HG03520 (cell line): ENCODE measurements around the gene LY6G6F.

ENCODE experiments used
- ATAC-seq: cut with Tn5 transposase; IDR thresholded peaks from one replicate; pipeline ENCODE4 v1.9.1; 2021; ENCODE audit warnings: mild to moderate bottlenecking, moderate library complexity; ENCODE audit not compliant: unreplicated experiment

LY6G6F gene

GRCh38 chr6:31676322-31676903 lies 30.3 kb upstream of the LY6G6F start:
- no peak for ATAC-seq

GRCh38 chr6:31676904-31677303 lies 29.8 kb upstream of the LY6G6F start:
- ATAC-seq: no peak

DNA sequence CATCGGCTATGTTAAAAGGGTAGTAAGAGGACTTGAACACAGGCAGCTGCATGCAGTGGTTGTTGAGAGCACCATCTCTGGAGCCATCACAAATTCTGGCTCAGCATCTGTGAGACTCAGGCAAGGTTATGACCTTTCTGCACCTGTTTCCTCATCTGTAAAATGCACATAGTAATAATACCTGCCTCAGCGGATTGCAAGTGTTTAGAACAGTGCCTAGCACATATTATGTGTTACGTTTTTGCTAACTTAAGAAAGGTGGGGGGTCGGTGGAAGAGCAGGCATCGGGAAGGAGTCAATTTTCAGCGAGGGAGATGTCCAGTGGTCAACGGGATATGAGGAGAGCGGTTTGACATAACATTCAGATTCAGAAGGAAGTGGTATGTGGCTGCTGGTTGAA lies 28.7 kb upstream of the LY6G6F start:
- no peak for ATAC-seq

DNA sequence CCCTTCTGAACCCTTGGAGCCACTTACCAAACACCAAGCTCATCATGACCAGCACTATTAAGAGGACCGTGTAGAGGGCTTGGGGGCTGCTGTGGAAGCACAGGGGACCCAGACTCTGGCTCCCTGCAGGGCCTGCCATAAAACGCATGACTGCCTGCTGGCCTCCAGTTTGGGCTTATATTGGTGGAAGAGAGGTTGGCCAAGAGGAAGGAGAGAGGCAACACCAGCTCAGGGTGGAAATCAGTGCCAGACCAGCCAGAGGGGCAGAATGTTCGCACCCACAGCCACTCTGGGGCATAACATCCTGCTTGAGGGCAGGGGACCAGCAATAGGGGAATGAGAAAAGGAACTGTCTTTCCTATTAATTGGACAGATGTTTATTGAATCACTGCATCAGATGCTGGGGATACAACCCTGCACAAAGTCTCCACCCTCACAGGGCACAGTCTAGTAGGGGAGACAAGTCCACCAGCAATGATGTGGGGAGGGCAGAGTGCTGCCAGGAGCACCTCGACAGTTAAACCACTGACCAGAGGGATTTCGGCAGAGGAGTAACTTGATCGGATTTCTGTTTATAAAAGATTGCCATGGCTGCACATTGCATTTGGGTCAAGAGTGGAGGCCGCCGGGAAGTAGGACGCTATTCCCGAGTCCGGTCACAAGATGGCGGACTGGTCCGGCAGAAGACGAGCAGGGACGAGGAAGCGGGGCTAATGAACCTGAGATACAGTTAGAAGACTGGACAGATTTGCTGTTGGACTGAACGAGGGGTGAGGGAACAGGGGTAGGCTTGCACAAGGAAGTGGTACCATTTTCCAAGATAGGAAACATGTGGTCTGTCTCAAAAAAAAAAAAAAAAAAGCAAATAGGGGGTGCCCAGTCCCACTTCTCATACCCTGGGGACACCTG lies 26.2 kb upstream of the LY6G6F start, which contains the start of gene LY6G5C:
TSS of gene LY6G5C (minus strand) at position 842 of the 909 bp plus-strand sequence. CDS start at position 148, 694 bp downstream.
- ATAC-seq: no peak

GRCh38 chr6:31681135-31681671 lies 25.5 kb upstream of the LY6G6F start:
- no peak for ATAC-seq

GRCh38 chr6:31683591-31683990 lies 23.1 kb upstream of the LY6G6F start:
- ATAC-seq: no peak

GRCh38 chr6:31686483-31686882 lies 20.2 kb upstream of the LY6G6F start:
- ATAC-seq: no peak

- ATAC-seq: no peak
Observed at GRCh38 chr6:31687321-31687720, 19.3 kb upstream of the LY6G6F start.

GRCh38 chr6:31687860-31688693 lies 18.6 kb upstream of the LY6G6F start:
- ATAC-seq: no peak

GRCh38 chr6:31689249-31690110 lies 17.2 kb upstream of the LY6G6F start:
- no peak for ATAC-seq

DNA sequence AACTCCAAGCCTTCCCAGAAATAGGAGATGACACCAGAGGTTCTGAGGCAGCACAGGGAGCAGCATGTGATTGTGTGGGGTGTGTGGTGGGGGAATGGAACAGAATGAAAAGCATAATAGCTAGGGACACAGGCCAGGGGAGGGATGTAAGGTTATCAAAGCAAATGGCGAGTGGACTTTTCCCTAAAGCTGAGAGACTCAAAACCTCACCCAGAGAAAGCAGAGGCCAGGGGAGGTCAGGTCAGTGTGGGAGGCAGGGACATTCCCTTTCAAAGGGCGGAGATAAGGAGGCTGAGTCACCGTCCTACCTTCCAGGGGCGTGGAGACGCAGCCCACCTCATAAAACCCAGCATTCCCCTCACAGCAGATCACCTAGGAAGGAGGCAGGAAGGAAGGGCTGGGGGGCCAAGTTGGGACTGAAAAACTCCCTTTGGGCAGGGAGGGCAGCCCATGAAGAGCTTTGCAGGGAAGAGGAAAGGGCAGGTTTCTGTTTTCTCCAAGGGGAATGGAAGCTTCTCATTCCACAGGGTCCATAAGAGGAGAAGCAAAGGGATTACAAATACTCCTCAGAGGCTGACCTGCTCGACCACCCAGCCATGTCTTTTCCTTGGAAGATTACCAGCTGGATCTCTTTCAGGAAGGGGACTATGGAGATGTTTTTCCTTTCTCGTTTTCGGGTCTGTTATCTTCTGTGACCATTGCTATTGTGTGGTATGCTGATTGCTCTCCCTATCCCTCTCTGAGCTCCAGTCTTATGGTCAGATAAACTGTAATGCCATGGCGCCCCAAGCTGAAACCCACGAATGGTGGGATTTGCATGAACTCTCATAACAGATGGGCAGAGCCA lies 16.2 kb upstream of the LY6G6F start:
- no peak for ATAC-seq

GRCh38 chr6:31691078-31691463 lies 15.6 kb upstream of the LY6G6F start:
- no peak for ATAC-seq

GRCh38 chr6:31691564-31692108 lies 15.0 kb upstream of the LY6G6F start:
- no peak for ATAC-seq

DNA sequence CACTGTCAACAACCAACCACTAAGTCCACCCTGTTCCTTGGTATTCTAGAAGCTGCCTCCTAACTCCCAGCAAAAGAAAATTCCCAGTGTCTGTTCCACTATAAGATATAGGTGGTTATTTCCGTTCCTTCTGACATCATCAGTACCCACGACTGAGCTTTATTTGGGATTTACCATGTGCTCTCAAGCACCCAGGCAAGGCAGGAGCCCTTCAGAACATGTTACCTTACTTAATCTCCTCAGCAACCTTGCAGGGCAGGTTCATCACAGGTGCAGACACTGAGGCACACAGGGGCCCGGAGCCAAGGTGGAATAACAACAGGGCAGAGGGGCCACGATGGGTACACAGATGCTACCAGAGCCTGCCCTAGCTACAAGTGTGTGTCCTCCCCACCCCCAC lies 14.3 kb upstream of the LY6G6F start:
- no peak for ATAC-seq

DNA sequence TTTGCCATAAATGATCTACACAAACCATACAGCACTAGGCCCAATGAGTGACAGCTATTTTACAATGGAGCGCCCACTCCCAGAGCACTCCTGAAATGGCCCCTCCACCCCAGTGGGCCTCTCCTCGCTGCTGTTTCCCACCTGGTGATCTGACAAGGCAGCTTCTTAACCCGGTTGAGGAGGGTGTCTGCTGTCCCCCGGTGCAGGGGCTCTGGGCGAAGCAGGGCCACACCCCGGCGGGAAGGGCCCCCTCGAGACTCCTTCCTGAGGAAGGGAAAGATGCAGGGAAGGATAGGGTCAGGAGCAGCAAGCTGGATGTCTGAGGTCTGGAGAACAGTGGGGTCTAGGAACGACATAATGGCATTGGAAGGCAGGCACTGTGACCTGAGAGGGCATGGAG lies 13.8 kb upstream of the LY6G6F start:
- ATAC-seq: no peak

DNA sequence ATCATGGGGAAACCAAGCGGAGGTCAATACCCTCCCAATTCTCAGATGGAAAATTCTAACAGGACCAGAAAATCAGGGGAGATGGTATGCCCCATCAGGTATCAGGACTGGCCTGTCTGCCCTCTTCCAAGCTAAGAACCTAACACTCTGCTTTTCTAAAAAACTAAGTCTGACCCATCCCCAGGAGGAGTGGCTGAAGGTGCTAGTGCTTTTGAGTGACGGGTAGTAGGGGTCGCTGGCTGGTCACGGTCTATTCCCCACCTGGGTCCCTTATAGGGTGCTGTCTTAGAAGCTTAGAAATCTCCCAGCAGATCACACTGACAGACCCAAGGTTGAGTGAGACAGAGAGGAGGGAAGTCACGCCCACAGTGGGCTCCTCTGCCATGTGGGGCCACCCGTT lies 13.1 kb upstream of the LY6G6F start:
- ATAC-seq: no peak

- no peak for ATAC-seq
Observed at GRCh38 chr6:31697555-31697954, 9.1 kb upstream of the LY6G6F start.

- no peak for ATAC-seq
Observed at GRCh38 chr6:31700740-31701401, 5.8 kb upstream of the LY6G6F start.
